WTC11 (cell line): ENCODE data around the gene CFAP44.

Source experiments
- AFF4 ChIP-seq: sonication (generic); formaldehyde crosslinking; IDR thresholded peaks from 2 replicates; pipeline ENCODE4 v1.8.1; 2023; ENCODE audit warnings: mild to moderate bottlenecking, missing genetic modification reagents, borderline replicate concordance
- CBFB ChIP-seq: sonication (generic); formaldehyde crosslinking; IDR thresholded peaks from 2 replicates; pipeline ENCODE4 v1.8.1; 2022; ENCODE audit warnings: mild to moderate bottlenecking, low read depth, missing genetic modification reagents
- CTCF ChIP-seq: fragments of 200-600 bp; IDR thresholded peaks from 2 replicates; pipeline ENCODE4 v1.8.0; 2022; ENCODE audit warnings: antibody characterized with exemption
- FOXK1 ChIP-seq: sonication (generic); formaldehyde crosslinking; IDR thresholded peaks from 2 replicates; pipeline ENCODE4 v1.8.0; 2022; ENCODE audit warnings: mild to moderate bottlenecking, moderate library complexity, missing genetic modification reagents
- GABPB1 ChIP-seq: sonication (generic); formaldehyde crosslinking; IDR thresholded peaks from 2 replicates; pipeline ENCODE4 v1.8.1; 2023; ENCODE audit warnings: mild to moderate bottlenecking, missing genetic modification reagents
- SP1 ChIP-seq: sonication (generic); formaldehyde crosslinking; conservative IDR thresholded peaks from 2 replicates; pipeline ENCODE4 v1.8.1; 2022; ENCODE audit warnings: missing genetic modification reagents

GRCh38 chr3:113421082-113421481 lies 20.2 kb downstream of the CFAP44 start:
- TF ChIP-seq AFF4 (CRISPR knock-in tag) (no peak), CTCF (no peak), FOXK1 (no peak), CBFB (no peak), GABPB1 (CRISPR knock-in tag) (no peak), SP1 (CRISPR knock-in tag) (no peak)
